Measurements from ENCODE around the gene RALY. TPM values are rescaled to one million over a fixed set of nuclear protein-coding genes. Genes with fewer than 3 reads are reported as not detected.

RALY gene
- total RNA-seq, 3 donors from 2014 or later: 152 to 229 (median 215) TPM

- no peaks in the 10 kb centered on the region for H3K4me1 ChIP-seq (ENCODE audit: low read depth)
- TF ChIP-seq, protein P1, sequence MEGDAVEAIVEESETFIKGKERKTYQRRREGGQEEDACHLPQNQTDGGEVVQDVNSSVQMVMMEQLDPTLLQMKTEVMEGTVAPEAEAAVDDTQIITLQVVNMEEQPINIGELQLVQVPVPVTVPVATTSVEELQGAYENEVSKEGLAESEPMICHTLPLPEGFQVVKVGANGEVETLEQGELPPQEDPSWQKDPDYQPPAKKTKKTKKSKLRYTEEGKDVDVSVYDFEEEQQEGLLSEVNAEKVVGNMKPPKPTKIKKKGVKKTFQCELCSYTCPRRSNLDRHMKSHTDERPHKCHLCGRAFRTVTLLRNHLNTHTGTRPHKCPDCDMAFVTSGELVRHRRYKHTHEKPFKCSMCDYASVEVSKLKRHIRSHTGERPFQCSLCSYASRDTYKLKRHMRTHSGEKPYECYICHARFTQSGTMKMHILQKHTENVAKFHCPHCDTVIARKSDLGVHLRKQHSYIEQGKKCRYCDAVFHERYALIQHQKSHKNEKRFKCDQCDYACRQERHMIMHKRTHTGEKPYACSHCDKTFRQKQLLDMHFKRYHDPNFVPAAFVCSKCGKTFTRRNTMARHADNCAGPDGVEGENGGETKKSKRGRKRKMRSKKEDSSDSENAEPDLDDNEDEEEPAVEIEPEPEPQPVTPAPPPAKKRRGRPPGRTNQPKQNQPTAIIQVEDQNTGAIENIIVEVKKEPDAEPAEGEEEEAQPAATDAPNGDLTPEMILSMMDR (IDR thresholded peaks at IDR 0.05): no peak
- no peak overlapping the region for H3K4me3 ChIP-seq
- H3K9me3 ChIP-seq: no peaks in the 10 kb centered on the region
- peaks cover 6% of the 10 kb centered on the region for H3K36me3 ChIP-seq (ENCODE audit: low read depth)
- intact Hi-C loops (cut with DNase I, micrococcal nuclease): no loop called here
- ATAC-seq (no peak), DNase-seq (no peak)
These were observed 98.0 kb downstream of the RALY start for GRCh38 chr20:34091637-34092200.

DNA sequence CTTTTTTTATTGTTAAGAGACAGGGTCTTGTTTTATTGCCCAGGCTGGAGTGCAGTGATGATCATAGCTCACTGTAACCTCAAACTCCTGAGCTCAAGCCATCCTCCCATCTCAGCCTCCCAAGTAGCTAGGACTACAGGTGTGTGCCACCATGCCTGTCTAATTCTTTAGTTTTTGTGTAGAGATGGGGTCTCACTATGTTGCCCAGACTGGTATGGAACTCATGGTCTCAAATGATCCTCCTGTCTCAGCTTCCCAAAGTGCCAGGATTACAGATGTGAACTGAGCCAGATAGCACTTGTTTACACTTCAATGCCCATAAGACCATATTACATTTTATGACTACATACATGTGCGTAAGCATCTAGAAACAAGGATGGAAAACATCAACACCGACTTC is 100.2 kb downstream of the RALY start:
- ATAC-seq: no peak
- no peaks in the 10 kb centered on the region for H3K36me3 ChIP-seq (ENCODE audit: low read depth)
- DNase-seq: no peak

DNA sequence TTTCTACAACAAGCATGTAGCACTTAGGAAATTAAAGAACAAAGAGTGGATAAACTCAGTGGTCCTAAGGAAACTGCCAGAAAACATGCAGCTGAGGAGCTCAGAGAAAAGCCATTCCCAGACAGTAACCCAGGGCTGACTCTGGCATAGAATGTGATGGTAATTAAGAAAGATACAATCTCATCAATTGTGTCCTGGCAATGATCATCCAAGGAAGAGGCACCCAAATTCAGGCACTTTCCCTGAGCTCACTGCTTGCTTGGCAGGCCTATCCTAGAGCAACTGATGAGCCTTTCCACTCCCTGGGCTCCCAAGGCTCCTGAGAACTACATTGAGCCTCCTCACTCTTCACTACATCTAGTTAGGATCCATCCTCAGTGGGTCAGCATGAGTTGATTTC is 102.1 kb downstream of the RALY start:
- H3K4me1 ChIP-seq (ENCODE audit: low read depth): no peaks in the 10 kb centered on the region
- H3K9me3 ChIP-seq: no peaks in the 10 kb centered on the region
- intact Hi-C loops (cut with DNase I, micrococcal nuclease): no loop called here
- no peaks in the 10 kb centered on the region for H3K36me3 ChIP-seq (ENCODE audit: low read depth)
- TF ChIP-seq, protein P1 (IDR thresholded peaks at IDR 0.05): no peak
- ATAC-seq (no peak), DNase-seq (no peak)
- no peak overlapping the region for H3K4me3 ChIP-seq

More for the DNA sequence above, 100.2 kb downstream of the RALY start:
- Histone ChIP-seq H3K9me3 (no peaks in the 10 kb centered on the region), H3K4me1 (ENCODE audit: low read depth) (no peaks in the 10 kb centered on the region), H3K4me3 (no peak overlapping the region)
- intact Hi-C loops (cut with DNase I, micrococcal nuclease): no loop called here
- TF ChIP-seq, protein P1 (IDR thresholded peaks at IDR 0.05): no peak

DNA sequence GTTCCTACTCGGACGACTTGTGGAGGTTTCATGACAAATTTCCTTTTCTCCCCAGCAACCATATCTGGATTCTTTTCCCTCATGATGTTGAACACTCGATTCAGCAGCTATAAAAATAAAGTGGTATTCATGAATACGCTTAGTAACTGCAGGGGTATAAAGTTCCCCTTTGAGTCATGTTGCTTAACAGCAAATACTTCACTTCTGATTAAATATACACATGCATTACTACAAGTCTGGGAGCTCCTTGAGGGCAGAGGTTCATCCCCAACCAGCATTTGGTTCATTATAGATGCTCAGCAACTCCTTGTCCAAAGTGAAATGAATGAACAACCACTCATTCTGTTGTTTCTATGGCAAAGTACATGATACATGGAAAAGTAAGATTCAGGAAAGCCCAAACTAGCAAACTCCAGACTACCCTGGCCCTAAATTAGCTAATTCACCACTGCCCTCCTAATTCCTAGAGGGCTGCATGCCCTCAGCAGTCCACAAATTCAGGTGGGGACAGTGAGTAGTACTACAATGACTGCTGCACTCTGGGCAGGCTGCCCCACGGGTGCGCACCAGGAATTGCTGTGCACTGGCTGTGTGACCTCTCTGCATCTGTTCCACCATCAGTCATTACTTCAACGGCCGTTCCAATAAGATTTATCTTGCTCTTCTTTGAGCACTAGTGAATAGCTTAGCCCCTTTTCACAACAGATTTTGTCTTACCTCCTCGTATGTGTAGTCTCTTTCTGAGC is 103.2 kb downstream of the RALY start:
- DNase-seq (no peak), ATAC-seq (no peak)
- TF ChIP-seq, protein P1 (IDR thresholded peaks at IDR 0.05): no peak
- Histone ChIP-seq H3K36me3 (ENCODE audit: low read depth) (no peaks in the 10 kb centered on the region), H3K4me1 (ENCODE audit: low read depth) (no peaks in the 10 kb centered on the region), H3K9me3 (no peaks in the 10 kb centered on the region), H3K4me3 (no peak overlapping the region)
- intact Hi-C loops (cut with DNase I, micrococcal nuclease): no loop called here

DNA sequence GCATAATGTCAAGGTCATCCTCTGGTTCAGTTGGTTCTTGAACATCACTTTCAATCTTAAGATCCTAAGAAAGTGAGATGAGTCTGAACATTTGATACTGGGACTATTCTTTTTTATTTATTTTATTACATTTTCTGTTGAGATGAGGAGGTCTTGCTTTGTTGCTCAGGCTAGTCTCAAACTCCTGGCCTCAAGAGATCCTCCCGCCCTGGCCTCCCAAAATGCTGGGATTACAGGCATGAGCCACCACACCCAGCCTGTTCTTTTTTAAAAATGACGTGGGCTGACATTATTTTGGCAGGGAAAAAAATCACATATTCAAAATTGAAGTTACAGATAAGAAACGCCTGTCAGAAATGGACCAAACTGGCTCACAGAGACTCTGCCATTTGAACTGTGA is 104.9 kb downstream of the RALY start:
- ATAC-seq (no peak), DNase-seq (no peak)
- Histone ChIP-seq H3K4me1 (ENCODE audit: low read depth) (no peaks in the 10 kb centered on the region), H3K36me3 (ENCODE audit: low read depth) (no peaks in the 10 kb centered on the region), H3K4me3 (no peak overlapping the region), H3K9me3 (no peaks in the 10 kb centered on the region)
- TF ChIP-seq, protein P1 (IDR thresholded peaks at IDR 0.05): no peak
- intact Hi-C loops (cut with DNase I, micrococcal nuclease): no loop called here
